OCI-M1 (cell line): Measurements from ENCODE around the gene PDPR.
A peak's percentile ranks its signal among the peaks of the same experiment; 100 is the strongest.
"Not testable (repeated sequence)": the region's sequence is repeated elsewhere in the genome, so short reads cannot be mapped to it uniquely, and the experiment has no call there.

ENCODE experiments used
- DNase-seq: peaks from one replicate; lab custom pipeline; 2025; lab: John Stamatoyannopoulos, UW

Gene PDPR

GRCh38 chr16:70113982-70114826 lies at the start of gene PDPR:
Gene PDPR, plus strand, starts transcription at chr16:70114332. Its CDS starts 6,161 bp downstream, at chr16:70120493.
- peak; percentile 93 for DNase-seq

GRCh38 chr16:70064841-70065370 lies 49.2 kb upstream of the PDPR start:
- peak; percentile 50 for DNase-seq

- not testable (repeated sequence) for DNase-seq
These were observed 48.8 kb upstream of the PDPR start for GRCh38 chr16:70065376-70065745.

GRCh38 chr16:70065746-70066658 lies 48.1 kb upstream of the PDPR start:
- DNase-seq, result peak; percentile 93

GRCh38 chr16:70066751-70067150 lies 47.4 kb upstream of the PDPR start:
- not testable (repeated sequence) for DNase-seq

GRCh38 chr16:70079081-70079480 lies 35.1 kb upstream of the PDPR start:
- not testable (repeated sequence) for DNase-seq

GRCh38 chr16:70081219-70081618 lies 32.9 kb upstream of the PDPR start:
- DNase-seq, result not testable (repeated sequence)

GRCh38 chr16:70083931-70084330 lies 30.2 kb upstream of the PDPR start:
- DNase-seq, result not testable (repeated sequence)

GRCh38 chr16:70088160-70088559 lies 26.0 kb upstream of the PDPR start:
- not testable (repeated sequence) for DNase-seq

- not testable (repeated sequence) for DNase-seq
These were observed 25.3 kb upstream of the PDPR start for GRCh38 chr16:70088877-70089276.

GRCh38 chr16:70089289-70089688 lies 24.8 kb upstream of the PDPR start:
- DNase-seq, result not testable (repeated sequence)

GRCh38 chr16:70091104-70091503 lies 23.0 kb upstream of the PDPR start:
- DNase-seq, result not testable (repeated sequence)

GRCh38 chr16:70094096-70094495 lies 20.0 kb upstream of the PDPR start:
- not testable (repeated sequence) for DNase-seq

- not testable (repeated sequence) for DNase-seq
These were observed 4.4 kb upstream of the PDPR start for GRCh38 chr16:70109583-70110279.

- not testable (repeated sequence) for DNase-seq
These were observed 2.0 kb upstream of the PDPR start for GRCh38 chr16:70112162-70112561.

- DNase-seq, result not testable (repeated sequence)
These were observed 542 bp upstream of the PDPR start for GRCh38 chr16:70113599-70113981.

- not testable (repeated sequence) for DNase-seq
These were observed 4.2 kb downstream of the PDPR start for GRCh38 chr16:70118354-70118753.

GRCh38 chr16:70118776-70119175 lies 4.6 kb downstream of the PDPR start:
- not testable (repeated sequence) for DNase-seq

- not testable (repeated sequence) for DNase-seq
These were observed 6.3 kb downstream of the PDPR start for GRCh38 chr16:70120398-70120797.

- not testable (repeated sequence) for DNase-seq
These were observed 9.7 kb downstream of the PDPR start for GRCh38 chr16:70123822-70124221.

GRCh38 chr16:70126226-70126625 lies 12.1 kb downstream of the PDPR start:
- DNase-seq, result not testable (repeated sequence)

GRCh38 chr16:70127706-70128105 lies 13.6 kb downstream of the PDPR start:
- DNase-seq, result not testable (repeated sequence)
